Measurements from ENCODE around the gene DCUN1D1.
A peak's percentile ranks its signal among the peaks of the same experiment; 100 is the strongest.
"Not testable (repeated sequence)": the region's sequence is repeated elsewhere in the genome, so short reads cannot be mapped to it uniquely, and the experiment has no call there.

DCUN1D1 gene

DNA sequence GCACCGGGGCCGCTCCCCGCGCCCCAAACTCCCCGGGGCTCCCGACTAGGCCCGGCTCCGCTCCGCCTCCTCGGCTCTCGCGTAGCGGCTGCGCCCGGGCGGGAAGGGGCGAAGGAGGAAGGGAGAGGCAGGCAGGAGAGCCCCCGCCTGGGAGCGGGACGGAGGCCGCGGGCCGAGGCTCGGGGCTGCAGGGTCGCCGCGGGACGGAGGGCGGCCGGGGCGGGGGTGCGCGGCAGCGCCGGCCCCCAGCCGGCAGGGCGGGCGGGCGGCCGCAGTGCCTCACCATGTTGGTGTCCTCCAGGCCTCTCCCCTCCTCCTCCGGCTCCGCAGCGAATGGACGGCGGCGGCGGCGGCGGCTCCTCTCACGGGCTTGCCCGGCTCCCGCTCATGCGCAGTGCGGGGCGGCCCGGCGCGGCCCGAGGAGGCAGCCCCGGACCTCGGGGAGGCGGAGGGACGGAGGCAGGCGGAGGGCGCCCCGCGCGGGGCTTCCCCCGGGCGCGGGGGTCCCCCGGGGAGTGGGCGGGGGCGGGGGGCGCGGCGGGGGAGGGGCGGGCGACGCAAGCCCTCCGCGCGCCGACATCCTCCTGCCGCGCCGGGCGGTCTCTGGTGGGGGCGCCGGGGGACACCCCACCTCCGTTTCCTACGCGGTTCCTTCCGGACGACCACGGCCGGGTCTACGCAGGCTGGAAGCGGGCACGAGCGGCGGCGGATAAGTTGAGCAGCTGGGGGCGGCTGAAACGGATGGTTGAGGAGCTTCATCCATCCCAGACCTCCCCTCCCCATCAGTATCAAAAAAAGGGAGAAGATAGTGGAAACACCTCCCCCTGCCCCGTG, at the start of gene DCUN1D1:
DCUN1D1 (minus strand) TSS at position 335 of the 834 bp plus-strand sequence; CDS start at position 286, 49 bp downstream.
- FAIRE-seq (no peak), DNase-seq (ENCODE audit: insufficient read length, low spot score) (peak; percentile 96)

DNA sequence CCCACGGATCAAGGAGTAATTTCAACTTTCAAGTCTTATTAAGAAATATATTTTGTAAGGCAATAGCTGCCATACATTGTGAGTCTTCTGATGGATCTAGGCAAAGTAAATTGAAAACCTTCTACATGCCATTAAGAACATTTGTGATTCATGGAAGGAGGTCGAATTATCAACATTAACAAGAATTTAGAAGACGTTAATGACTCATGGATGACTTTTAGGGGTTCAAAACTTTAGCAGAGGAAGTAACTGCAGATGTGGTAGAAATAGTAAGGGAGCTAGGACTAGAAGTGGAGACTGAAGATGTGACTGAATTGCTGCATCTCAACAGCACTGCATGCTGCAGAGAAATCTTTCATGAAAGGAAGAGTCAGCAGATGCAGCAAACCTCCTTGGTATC, 48.1 kb upstream of the DCUN1D1 start:
- FAIRE-seq (no peak), DNase-seq (ENCODE audit: insufficient read length, low spot score) (no peak)

DNA sequence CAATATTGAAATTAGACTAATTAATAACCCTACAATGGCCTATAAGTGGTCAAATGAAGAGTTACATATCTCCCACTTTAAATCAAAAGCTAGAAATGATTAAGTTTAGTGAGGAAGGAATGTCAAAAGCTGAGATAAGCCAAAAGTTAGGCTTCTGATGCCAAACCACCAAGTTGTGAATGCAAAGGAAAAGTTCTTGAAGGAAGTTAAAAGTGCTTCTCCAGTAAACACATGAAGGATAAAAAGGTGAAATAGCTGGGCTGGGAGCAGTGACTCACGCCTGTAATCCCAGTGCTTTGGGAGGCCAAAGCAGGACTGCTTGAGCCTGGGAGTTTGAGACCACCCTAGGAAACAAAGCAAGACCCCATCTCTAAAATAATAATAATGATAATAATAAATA, 46.9 kb upstream of the DCUN1D1 start:
- no peak for DNase-seq (ENCODE audit: insufficient read length, low spot score)
- no peak for FAIRE-seq

DNA sequence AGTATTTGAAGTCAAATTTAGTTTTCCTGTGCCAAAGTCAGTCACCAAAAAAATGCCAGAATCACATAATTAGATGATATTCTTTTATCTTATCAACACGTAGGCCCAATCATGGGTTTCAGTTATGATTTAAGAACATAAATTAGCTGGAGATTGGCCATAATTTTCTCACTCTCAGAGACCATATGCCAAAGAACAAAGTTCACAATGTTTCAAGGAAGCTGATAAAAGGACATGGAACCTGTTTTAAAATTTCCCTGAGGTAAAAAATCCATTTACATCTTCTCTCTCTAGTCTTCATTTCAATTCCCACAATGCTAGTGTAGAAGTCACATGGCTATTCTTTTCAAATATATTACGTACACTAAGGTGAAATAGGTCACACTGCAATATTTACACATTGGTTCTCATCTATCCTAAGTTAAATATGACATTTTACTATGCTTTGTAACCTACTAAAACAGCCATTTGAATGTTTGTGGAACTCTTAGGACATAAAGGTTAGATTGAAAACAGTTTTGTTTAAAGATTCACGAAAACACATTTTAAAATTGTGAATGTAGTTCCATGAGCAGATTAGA, 42.7 kb upstream of the DCUN1D1 start:
- DNase-seq (ENCODE audit: insufficient read length, low spot score) (no peak), FAIRE-seq (no peak)

DNA sequence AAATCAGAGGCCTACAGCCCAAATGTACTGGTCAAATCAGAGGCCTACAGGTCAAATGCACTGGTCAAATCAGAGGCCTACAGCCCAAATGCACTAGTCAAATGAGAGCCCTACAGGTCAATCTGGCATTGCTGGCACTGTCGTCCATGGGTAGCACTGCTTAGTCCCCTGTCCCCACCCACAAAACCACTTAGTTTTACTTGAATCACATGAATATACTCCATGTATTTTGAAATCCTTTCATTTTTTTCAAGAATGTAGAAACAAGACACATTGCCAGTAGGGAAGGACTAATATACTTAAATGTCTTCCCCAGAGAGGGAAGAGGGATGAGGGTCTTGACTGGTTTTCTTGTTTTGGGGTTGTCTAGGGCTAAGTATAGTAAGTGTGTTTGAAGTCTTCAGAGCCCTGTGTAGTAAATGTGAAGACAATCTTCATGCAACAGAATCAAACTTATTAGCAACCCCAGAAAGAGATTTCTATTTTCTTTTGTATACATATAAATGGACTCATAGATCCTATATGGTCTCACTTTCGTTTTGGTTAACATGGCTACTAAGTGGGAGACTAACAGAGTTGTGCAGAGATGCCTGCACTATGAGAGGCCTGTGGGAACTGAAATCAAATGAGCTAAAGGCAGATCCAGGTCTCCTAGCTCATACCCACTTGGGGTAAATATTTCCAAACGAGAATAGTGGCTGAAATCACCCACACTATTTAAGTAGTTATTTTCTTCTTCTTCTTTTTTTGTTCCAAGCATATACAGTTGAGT, 38.3 kb upstream of the DCUN1D1 start:
- DNase-seq (ENCODE audit: insufficient read length, low spot score) (no peak), FAIRE-seq (no peak)

DNA sequence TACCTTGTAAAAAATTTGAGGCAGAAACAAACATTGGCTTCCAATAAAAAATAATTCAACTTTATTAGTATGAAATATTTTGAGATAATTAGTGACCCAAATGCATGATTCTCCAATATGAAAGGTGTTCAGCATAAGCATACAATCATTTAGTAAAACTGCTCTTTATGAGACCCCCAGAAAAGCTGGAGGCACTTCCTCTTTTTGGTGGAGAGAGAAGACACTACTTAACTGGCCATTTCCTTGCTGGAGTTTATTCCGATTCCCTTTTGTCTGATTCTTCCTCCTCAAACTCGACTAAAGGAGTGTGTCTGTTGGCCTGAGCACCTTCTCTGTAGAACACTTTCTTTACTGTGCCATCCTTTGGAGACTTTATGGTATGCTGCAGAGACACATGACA, 34.8 kb upstream of the DCUN1D1 start:
- FAIRE-seq (no peak), DNase-seq (ENCODE audit: insufficient read length, low spot score) (no peak)

DNA sequence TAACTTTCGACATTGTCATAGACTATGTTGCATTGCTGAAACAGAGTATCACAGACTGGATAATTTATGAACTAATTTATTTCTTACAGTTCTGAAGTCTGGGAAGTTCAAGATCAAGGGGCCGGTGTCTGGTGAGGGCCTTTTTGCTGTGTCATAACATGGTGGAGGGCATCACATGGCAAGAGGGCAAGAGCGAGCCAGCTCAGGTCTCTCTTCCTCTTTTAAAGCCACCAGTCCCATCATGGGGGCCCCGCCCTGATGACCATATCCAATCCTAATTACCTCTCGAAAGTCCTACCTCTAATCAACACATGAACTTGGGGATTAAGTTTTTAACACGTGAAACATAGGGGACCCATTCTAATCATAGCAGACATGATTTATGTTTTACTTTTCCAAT, 33.5 kb upstream of the DCUN1D1 start:
- no peak for DNase-seq (ENCODE audit: insufficient read length, low spot score)
- no peak for FAIRE-seq

DNA sequence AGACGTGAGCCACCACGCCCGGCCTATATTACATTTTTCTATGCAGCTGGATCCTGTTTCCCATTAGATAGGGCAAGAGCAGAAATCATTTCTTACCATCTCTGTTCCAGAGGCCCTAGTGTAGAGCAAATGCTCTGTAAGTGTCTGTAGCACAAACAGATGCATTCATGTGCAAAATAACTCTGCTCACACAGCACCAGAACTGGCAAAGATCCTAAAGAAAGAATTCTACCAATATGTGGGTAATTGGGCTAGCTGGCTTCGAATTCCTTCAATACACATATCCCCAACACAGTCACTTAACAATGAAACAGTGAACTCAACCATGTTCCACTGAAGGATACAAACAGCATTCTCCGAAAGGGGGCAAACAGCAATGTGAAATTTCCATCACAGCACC, 32.7 kb upstream of the DCUN1D1 start:
- DNase-seq (ENCODE audit: insufficient read length, low spot score) (no peak), FAIRE-seq (no peak)

DNA sequence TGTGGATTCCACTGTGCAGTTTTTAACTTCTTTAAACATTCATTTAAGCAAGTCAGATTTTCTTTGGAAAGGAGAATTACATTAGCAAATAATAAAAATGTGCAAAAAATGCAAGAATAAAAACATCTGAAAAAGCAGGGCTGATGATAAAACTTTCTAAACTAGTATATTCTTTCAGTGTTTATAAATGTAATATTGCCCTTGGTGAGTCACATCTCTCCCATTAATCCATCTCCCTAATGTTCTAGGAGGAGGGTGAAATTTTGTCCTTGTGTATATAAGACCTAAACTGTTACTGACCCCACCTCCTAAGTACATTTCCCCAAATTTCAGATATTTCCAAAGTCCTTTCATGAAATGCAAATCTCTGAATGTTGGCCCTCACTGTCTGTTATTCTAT, 28.5 kb upstream of the DCUN1D1 start:
- FAIRE-seq (no peak), DNase-seq (ENCODE audit: insufficient read length, low spot score) (no peak)

DNA sequence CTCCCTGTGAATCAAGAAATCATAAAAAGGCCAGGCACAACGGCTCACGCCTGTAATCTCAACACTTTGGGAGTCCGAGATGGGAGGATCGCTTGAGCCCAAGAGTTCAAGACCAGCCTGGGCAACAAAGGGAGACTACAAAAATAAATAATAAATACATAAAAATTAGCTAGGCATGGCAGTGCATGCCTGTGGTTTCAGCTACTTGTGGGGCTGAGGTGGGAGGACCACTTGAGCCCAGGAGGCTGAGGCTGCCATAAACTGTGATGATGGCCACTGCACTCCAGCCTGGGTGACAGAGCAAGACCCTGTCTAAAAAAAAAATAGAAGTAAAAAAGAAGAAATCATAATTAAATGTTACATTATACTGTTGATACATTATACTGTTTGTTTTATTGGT, 28.0 kb upstream of the DCUN1D1 start:
- FAIRE-seq, result no peak
- DNase-seq (ENCODE audit: insufficient read length, low spot score), result no peak

DNA sequence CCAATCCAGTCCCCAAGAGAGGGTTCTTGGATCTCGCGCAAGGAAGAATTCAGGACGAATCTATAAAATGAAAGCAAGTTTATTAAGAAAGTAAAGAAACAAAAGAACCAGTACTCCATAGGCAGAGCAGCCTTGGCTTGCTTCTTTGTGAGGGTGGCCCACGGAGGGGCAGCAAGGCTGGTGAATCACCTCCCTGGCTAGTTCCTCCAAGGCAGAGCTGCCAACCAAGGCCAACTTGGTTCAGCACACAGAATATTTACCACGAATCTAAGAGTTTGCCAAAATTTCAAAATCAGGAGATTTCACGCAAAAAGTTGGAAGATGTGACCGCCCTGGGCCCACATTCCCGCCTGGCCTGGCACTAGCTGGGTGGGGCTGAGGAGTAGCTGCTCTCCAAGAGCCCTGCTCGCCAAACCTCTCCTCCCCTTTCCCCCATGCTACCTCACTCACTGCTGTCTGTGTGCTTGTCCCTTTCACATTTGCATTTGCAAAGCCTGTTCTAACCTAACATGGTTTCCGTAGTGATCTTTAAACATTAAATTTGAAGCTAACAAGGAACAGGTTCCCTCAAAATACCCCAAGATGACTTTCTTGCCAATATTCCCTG, 26.2 kb upstream of the DCUN1D1 start:
- FAIRE-seq, result no peak
- DNase-seq (ENCODE audit: insufficient read length, low spot score), result no peak

DNA sequence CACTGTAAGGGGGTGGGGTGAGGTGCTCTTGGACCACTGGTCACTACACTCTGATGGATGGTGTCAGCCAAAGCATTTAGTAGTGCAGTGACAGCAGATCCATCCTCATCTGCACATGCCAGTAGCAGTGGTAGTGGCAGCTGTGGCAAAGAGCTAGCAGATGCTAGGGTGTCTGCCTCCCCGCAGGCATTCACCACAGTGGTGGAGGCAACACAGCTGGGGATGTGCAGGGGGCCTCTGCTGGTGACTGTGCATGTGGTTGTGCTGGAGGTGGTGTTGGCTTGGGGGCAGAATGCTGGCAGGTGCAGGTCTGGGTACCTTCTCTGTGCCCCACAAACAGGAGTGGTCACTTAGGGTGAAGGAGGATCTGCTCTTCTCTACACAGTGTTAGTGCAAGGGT, 19.4 kb upstream of the DCUN1D1 start:
- DNase-seq (ENCODE audit: insufficient read length, low spot score) (no peak), FAIRE-seq (no peak)

DNA sequence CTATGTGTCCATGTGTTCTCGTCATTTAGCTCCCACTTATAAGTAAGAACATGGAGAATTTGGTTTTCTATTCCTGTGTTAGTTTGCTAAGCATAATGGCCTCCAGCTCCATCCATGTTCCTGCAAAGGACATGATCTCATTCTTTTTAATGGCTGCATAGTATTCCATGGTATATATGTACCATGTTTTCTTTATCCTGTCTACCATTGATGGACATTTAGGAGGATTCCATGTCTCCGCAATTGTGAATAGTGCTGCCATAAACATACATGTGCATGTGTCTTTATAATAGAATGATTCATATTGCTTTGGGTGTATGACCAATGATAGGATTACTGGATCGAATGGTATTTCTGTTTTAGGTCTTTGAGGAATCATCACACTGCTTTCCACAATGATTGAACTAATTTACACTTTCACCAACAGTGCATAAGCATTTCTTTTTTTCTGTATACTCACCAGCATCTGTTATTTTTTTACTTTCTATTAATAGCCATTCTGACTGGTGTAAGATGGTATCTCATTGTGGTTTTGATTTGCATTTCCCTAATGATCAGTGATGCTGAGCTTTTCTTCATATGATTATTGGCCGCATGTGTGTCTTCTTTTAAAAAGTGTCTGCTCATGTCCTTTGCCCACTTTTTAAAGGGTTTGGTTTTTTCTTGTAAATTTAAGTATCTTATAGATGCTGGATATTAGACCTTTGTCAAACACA, 13.3 kb upstream of the DCUN1D1 start:
- DNase-seq (ENCODE audit: insufficient read length, low spot score); FAIRE-seq: not testable (repeated sequence)

DNA sequence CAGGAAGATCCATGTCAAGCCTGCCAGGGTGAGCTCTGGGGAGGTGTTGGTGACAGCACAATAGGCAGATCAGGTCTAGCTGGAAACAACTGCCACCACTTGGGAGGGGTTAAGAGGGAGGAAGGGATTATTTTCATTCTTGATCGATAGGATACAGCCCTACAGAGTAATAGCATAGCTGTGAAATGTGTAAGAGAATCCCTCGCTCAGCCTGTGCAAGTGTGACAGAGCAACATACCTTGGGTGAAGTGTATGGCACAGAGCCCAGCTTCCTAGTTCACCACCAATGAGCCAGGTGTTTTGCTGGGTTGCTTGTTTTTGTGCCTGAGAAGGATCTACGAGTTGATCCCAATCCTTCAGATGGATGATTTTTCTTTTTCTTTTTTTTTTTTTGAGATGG, 9.2 kb upstream of the DCUN1D1 start:
- DNase-seq (ENCODE audit: insufficient read length, low spot score), result no peak

DNA sequence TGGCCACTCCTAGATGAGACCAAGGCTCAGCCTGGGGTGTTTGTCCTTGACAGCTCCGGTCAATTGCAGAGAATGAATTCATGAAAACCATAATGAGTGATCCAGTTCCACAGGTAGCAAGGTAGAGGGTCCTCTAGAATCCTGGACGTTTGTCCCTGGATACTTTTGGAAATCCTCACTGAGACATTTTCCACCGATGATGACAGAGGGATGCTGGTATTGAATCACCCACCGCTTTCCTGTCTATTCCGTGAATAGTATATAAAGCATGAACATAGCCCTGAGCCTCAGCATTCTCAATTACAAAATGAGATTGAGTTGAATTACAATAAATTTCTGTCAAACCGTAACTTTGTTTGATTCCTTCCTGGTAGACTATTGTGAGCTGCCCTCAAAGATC, 5.7 kb upstream of the DCUN1D1 start:
- DNase-seq (ENCODE audit: insufficient read length, low spot score) (no peak), FAIRE-seq (no peak)

More for the DNA sequence above, 9.2 kb upstream of the DCUN1D1 start:
- no peak for FAIRE-seq

DNA sequence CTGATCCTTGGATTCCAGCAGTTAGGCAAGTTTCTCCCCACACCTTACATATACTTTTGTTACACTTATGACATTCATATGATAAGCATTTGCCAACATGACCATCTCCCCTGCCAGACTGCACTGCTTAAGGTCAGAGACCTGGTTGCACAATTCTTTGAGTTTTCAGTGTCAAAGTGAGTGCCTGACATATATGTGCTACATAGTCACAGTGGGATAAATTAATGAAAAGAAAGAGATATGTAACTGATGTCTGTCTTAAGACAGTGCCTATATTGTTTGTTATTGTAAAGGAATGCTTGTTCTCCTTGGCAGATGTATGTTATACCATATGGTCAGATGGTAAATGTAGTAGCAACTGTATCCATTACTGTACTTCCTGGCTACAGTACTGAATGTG, 3.5 kb upstream of the DCUN1D1 start:
- FAIRE-seq (no peak), DNase-seq (ENCODE audit: insufficient read length, low spot score) (no peak)

DNA sequence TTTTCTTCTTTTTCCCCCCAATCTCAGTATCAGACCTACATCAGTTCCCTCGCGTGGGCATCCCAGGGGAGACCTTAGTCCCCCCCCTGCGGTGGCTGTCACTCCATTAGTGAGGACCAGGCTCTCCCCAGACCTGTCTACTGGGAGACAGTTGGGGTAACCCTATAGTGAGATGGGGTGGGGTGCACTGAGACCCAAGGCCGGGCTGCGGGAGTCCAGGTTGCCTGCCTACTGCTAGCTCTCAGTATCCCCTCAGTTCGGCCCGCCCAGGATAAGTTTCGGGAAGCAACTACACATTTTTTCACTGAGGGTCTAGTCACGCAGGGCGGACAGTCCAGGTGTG, 671 bp upstream of the DCUN1D1 start:
- DNase-seq (ENCODE audit: insufficient read length, low spot score), result no peak
- no peak for FAIRE-seq

DNA sequence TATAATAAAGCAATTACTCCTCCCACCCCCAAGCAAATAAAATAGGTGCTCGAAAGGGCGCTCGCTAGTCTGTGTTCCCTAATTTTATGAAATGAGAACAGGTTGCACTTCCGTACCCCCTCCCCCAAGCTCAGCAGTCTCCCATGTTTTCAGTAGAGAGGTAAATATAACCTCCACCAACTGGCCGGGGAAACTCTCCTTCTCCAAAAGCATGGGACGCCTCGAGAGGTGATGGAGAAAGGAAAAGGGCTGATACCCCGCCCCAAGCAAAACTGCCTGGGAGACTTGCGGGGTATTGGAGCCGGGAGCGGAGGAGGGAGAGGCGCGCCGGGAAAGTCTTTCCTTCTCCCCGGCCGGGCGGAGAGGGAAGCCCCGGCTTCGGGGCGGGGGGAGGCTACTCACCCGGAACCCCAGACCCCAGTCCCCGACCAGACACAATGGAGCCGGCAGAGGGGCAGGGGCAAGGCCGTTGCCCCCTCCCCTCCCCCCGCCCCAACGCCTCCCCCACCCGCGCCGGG, 605 bp downstream of the DCUN1D1 start:
- FAIRE-seq (peak; percentile 40), DNase-seq (ENCODE audit: insufficient read length, low spot score) (no peak)

DNA sequence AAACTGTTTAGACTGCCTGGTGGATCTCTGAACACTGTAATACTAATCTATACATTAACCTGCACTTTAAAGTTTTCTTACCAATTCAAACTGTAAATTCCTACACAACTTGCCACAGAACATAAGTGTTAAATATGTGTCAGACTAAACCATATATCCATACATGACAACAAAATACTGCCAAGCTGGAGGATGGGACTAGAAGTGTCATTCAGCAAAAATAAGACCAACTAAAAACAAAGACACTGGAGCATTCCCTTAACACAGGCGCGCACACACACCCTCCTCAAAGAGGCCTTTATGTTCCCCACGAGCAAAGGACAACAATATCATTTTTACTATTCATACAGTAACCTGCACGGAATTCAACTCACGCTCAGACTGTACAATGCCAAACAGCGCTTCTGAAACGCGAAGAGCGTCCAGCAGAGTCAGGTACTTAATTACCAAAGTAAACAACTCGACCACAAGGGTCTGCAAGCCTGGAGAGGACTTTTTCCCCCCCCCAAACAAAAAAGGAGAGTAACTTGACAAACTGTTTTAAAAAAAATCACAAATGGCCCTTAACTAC, 1.1 kb downstream of the DCUN1D1 start:
- no peak for DNase-seq (ENCODE audit: insufficient read length, low spot score)

DNA sequence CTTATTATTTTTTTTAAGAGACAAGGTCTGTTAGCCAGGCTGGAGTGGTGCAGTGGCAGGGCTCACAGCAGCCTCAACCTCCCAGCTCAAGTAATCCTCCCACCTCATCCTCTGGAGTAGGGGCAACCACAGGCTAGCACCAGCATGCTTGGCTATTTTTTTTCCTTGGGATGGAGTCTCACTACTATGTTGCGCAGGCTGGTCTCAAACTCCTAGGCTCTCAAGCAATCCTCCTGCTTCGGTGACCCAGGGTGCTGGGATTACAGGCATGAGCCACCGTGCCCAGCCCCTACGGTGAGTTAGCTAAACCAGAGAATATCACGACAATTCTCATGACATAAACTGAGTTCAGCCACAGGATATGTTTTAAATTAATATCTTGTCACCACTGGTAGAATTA, 2.0 kb downstream of the DCUN1D1 start:
- FAIRE-seq (no peak), DNase-seq (ENCODE audit: insufficient read length, low spot score) (no peak)

More for the DNA sequence above, 1.1 kb downstream of the DCUN1D1 start:
- FAIRE-seq, result peak; percentile 14

Data from GM19239 (cell line).